GM12801 (cell line): ENCODE data around the gene ACOXL.

Experiments used
- CTCF ChIP-seq: IDR thresholded peaks from one replicate; pipeline ENCODE4 v1.5.1; 2011; ENCODE audit warnings: control low read depth; ENCODE audit not compliant: insufficient read length; ENCODE audit errors: extremely low read depth

The ACOXL gene

GRCh38 chr2:110959198-110959597, 226.8 kb downstream of the ACOXL start:
- TF ChIP-seq CTCF, result no peak

GRCh38 chr2:110960281-110960680, 227.9 kb downstream of the ACOXL start:
- no peak for TF ChIP-seq CTCF

GRCh38 chr2:110960954-110961353, 228.6 kb downstream of the ACOXL start:
- TF ChIP-seq CTCF, result no peak

- no peak for TF ChIP-seq CTCF
Observed at GRCh38 chr2:110969696-110970095, 237.3 kb downstream of the ACOXL start.

GRCh38 chr2:110970201-110970600, 237.8 kb downstream of the ACOXL start:
- no peak for TF ChIP-seq CTCF

GRCh38 chr2:110971811-110972210, 239.4 kb downstream of the ACOXL start:
- no peak for TF ChIP-seq CTCF

- no peak for TF ChIP-seq CTCF
Observed at GRCh38 chr2:110973262-110973661, 240.9 kb downstream of the ACOXL start.

GRCh38 chr2:110977403-110977802, 245.0 kb downstream of the ACOXL start:
- TF ChIP-seq CTCF, result no peak
